ENCODE data around the gene CYP46A1.

CYP46A1 gene

DNA sequence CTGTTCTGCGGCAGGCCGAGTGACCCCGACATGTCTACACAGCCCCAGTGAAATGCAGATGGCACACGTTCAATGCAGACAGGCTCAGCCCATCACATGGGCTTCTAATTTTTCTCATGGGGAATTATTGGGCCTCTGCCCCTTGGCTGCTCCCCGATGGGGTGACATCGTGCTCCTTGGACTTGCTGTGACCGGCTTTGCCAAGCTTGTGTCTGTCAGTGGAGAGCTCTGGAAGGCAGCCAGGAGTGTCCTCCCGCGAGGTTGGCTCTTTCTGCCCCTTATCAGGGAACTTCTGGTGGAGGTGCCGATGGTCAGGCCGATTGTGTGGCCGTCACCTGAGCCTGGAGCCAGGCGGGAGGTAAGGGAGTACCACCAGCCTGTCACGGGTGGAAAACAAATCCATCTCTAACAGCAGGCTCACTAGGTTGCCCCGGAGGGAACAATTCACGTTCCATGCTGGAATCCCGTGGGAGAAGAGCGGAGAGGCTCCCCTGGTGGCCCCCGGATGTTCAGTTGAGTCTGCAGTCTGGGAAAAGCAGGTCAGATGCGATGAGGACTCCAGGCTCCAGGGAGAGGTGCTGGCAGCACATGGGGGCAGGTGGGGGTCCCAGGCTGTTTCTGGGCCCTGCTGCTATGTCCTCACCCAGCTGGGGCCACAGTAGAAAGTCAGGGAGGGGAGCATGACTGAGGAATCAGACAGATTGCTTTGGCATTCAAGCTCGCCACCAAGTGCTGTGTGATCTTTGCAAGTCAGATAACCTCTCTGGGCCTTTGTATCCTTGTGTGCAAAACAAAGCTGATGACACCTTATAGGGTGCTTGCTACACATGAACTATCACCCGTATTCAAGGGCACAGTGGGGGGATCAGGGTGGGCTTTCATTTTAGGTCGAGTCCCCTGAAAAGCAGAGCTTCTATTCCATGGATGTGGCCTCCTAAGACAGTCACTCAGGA is 65.9 kb downstream of the CYP46A1 start:
- TF ChIP-seq, protein P1, sequence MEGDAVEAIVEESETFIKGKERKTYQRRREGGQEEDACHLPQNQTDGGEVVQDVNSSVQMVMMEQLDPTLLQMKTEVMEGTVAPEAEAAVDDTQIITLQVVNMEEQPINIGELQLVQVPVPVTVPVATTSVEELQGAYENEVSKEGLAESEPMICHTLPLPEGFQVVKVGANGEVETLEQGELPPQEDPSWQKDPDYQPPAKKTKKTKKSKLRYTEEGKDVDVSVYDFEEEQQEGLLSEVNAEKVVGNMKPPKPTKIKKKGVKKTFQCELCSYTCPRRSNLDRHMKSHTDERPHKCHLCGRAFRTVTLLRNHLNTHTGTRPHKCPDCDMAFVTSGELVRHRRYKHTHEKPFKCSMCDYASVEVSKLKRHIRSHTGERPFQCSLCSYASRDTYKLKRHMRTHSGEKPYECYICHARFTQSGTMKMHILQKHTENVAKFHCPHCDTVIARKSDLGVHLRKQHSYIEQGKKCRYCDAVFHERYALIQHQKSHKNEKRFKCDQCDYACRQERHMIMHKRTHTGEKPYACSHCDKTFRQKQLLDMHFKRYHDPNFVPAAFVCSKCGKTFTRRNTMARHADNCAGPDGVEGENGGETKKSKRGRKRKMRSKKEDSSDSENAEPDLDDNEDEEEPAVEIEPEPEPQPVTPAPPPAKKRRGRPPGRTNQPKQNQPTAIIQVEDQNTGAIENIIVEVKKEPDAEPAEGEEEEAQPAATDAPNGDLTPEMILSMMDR (IDR thresholded peaks at IDR 0.05; ENCODE audit: insufficient read depth, low read length, poor library complexity, severe bottlenecking), result no peak
- no peak for TF ChIP-seq EZH2phosphoT487 (conservative IDR thresholded peaks at IDR 0.05; ENCODE audit: low read length)
- H3K4me3 ChIP-seq (ENCODE audit: insufficient read depth, low read length, poor library complexity, severe bottlenecking), result no peak overlapping the region
- no peaks in the 10 kb centered on the region for H4K20me1 ChIP-seq (ENCODE audit: low read depth, low read length)
- no peak overlapping the region for H3K4me2 ChIP-seq (ENCODE audit: low read depth, low read length, poor library complexity, severe bottlenecking)
- H3K79me2 ChIP-seq (ENCODE audit: insufficient read depth, low read length), result no peaks in the 10 kb centered on the region
- no peaks in the 10 kb centered on the region for H3K9me3 ChIP-seq (ENCODE audit: insufficient read depth, low read length)
- H3K27ac ChIP-seq (ENCODE audit: low read depth, low read length), result no peak overlapping the region
- no peaks in the 10 kb centered on the region for H3K36me3 ChIP-seq (ENCODE audit: low read length)
- H2AFZ ChIP-seq (ENCODE audit: low read depth, low read length, severe bottlenecking), result no peak overlapping the region
- H3K9me2 ChIP-seq (replicated peaks; ENCODE audit: insufficient read depth, low read length), result no peaks in the 10 kb centered on the region
- no peaks in the 10 kb centered on the region for H3F3A ChIP-seq (ENCODE audit: insufficient read depth)
- no peak overlapping the region for H3K9ac ChIP-seq (ENCODE audit: low read length)
- no peaks in the 10 kb centered on the region for H3K27me3 ChIP-seq (ENCODE audit: low read length)

DNA sequence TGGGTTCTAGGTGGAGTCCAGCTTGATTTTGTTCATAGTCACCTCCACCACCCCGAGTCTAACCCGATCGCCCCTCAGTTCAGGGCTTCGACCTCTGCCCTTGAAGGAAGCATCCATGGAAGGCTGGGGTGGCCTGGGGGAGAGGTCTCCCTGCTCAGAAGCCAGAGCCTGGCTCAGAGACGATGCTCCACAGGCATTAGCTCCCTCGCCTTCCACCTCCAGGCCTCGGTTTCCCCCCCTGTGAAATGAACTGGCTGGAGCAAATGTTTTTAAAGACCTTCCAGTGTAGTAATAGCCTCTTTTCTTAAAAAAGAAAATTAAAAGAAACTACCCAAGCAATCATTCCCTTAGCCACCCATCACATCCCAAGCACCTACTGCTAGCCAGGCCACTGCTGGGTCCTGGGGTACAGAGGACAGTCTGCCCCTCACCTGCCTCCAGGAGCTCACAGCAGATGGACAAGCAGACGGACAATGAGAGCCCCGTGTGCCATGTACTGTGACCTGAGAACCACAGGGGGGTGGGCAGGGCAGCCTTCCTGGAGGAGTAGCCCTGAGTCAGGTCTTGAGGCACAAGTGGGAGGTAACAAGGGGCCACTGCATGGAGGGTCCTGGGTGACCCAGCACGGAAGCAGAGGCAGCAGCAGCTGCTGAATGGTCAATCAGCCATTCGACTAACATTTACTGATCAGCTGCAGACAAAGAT is 66.8 kb downstream of the CYP46A1 start:
- Histone ChIP-seq H3K27ac (ENCODE audit: low read depth, low read length) (no peak overlapping the region), H2AFZ (ENCODE audit: low read depth, low read length, severe bottlenecking) (no peak overlapping the region), H3K36me3 (ENCODE audit: low read length) (no peaks in the 10 kb centered on the region), H3F3A (ENCODE audit: insufficient read depth) (no peaks in the 10 kb centered on the region), H3K4me2 (ENCODE audit: low read depth, low read length, poor library complexity, severe bottlenecking) (no peak overlapping the region), H3K9me2 (replicated peaks; ENCODE audit: insufficient read depth, low read length) (no peaks in the 10 kb centered on the region), H3K9ac (ENCODE audit: low read length) (no peak overlapping the region), H3K4me3 (ENCODE audit: insufficient read depth, low read length, poor library complexity, severe bottlenecking) (no peak overlapping the region), H3K79me2 (ENCODE audit: insufficient read depth, low read length) (no peaks in the 10 kb centered on the region), H3K27me3 (ENCODE audit: low read length) (no peaks in the 10 kb centered on the region), H4K20me1 (ENCODE audit: low read depth, low read length) (no peaks in the 10 kb centered on the region), H3K9me3 (ENCODE audit: insufficient read depth, low read length) (no peaks in the 10 kb centered on the region)
- TF ChIP-seq, protein P1 (IDR thresholded peaks at IDR 0.05; ENCODE audit: insufficient read depth, low read length, poor library complexity, severe bottlenecking), result no peak
- no peak for TF ChIP-seq EZH2phosphoT487 (conservative IDR thresholded peaks at IDR 0.05; ENCODE audit: low read length)

DNA sequence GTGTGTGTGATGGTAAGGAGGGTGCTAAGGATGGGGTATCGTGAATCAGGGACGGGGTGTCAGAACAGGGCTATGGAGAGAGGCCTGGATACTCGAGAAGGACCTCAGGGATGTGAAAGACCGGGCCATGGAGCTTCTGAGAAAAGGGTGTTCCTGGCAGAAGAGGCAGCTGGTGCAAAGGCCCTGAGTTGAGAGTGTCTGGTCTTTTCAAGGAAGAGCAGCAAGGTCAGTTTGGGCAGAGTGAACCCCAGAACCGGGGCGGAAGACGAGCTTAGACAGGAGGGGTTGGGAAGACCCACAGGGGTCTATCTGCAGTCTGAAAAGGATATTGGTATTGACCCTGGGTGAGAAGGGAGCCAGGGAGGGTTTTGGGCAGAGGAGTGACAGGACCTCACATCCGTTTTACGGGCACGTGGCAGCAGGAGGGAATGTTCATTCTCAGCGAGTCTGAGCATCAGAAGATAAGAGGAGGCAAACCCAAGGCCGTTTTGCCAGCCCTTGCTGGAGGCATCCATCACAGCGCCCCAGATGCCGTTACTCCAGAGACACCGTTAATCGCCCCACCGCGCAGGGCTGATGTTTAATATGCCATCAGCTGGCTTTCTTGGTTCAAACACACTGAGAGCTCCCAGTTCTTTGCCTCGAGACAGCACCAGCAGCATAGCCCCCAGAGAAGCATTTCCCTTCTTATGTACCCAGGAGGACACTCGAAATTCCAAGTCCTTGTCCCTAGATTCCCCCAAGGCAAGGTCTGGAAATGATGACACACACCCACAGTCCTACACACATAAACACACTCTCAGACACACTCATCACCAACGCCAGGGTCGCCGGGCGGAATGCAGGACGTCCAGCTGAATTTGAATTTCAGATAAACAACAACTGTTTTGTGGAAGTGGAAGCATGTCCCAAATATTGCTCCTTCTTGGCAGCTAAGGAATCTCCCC is 67.7 kb downstream of the CYP46A1 start:
- H3K79me2 ChIP-seq (ENCODE audit: insufficient read depth, low read length), result no peaks in the 10 kb centered on the region
- H3K4me2 ChIP-seq (ENCODE audit: low read depth, low read length, poor library complexity, severe bottlenecking), result no peak overlapping the region
- H3F3A ChIP-seq (ENCODE audit: insufficient read depth), result no peaks in the 10 kb centered on the region
- H4K20me1 ChIP-seq (ENCODE audit: low read depth, low read length), result no peaks in the 10 kb centered on the region
- TF ChIP-seq EZH2phosphoT487 (conservative IDR thresholded peaks at IDR 0.05; ENCODE audit: low read length), result no peak
- TF ChIP-seq, protein P1 (IDR thresholded peaks at IDR 0.05; ENCODE audit: insufficient read depth, low read length, poor library complexity, severe bottlenecking), result no peak
- no peak overlapping the region for H3K4me3 ChIP-seq (ENCODE audit: insufficient read depth, low read length, poor library complexity, severe bottlenecking)
- no peak overlapping the region for H3K27ac ChIP-seq (ENCODE audit: low read depth, low read length)
- no peaks in the 10 kb centered on the region for H3K9me2 ChIP-seq (replicated peaks; ENCODE audit: insufficient read depth, low read length)
- no peaks in the 10 kb centered on the region for H3K36me3 ChIP-seq (ENCODE audit: low read length)
- H2AFZ ChIP-seq (ENCODE audit: low read depth, low read length, severe bottlenecking), result no peak overlapping the region
- no peak overlapping the region for H3K9ac ChIP-seq (ENCODE audit: low read length)
- no peaks in the 10 kb centered on the region for H3K9me3 ChIP-seq (ENCODE audit: insufficient read depth, low read length)
- H3K27me3 ChIP-seq (ENCODE audit: low read length), result no peaks in the 10 kb centered on the region

Data from SU-DHL-6 (cell line).